SK-N-SH (cell line): ENCODE data around the gene SCYGR5. TPM values are rescaled to one million over a fixed set of nuclear protein-coding genes. Genes with fewer than 3 reads are reported as not detected.

Source experiments
- CTCF ChIA-PET: fragments of 300-600, 350-600 bp; formaldehyde crosslinking; extraction: SDS; loops from one replicate; lab custom pipeline; 2021; lab: Yijun Ruan, JAX
- POLR2A ChIA-PET: fragments of 350-600 bp; sonication (Branson Sonifier 250); formaldehyde crosslinking; extraction: SDS; loops from one replicate; lab custom pipeline; 2020; ENCODE audit warnings: antibody characterized with exemption, inconsistent platforms; lab: Yijun Ruan, JAX
- DNase-seq: peaks from one replicate; pipeline ENCODE4 v3.0.0; 2012
- H2AFZ ChIP-seq: fragments of 200-600 bp; sonication (generic); 2 replicates; pipeline ENCODE4 v1.8.1; 2016; ENCODE audit warnings: antibody characterized with exemption, mild to moderate bottlenecking, low read depth
- H3F3A ChIP-seq: fragments of 200-600 bp; sonication (generic); replicated peaks from 2 replicates; pipeline ENCODE3; 2016; ENCODE audit warnings: antibody characterized with exemption, mild to moderate bottlenecking; ENCODE audit not compliant: insufficient read depth
- H3K27ac ChIP-seq, 2 experiments: fragments of 200-500 bp in 1 of 2; fragments of 200-600 bp in 1 of 2; sonication (Bioruptor generic) in 1 of 2; sonication (generic), shearing (Covaris generic) in 1 of 2; 2 replicates each; pipeline versions ENCODE4 v1.5.1 to v1.6.1; 2014 to 2016; ENCODE audit warnings: low read depth in 2 of 2, inconsistent platforms in 1 of 2, low read length in 1 of 2, mild to moderate bottlenecking in 1 of 2, mixed read lengths in 1 of 2
- H3K27me3 ChIP-seq: fragments of 200-600 bp; sonication (generic), shearing (Covaris generic); 2 replicates; pipeline ENCODE4 v1.6.1; 2016; ENCODE audit warnings: mixed run types; ENCODE audit not compliant: insufficient read depth
- H3K36me3 ChIP-seq, 2 experiments: fragments of 200-500 bp in 1 of 2; fragments of 200-600 bp in 1 of 2; sonication (Bioruptor generic) in 1 of 2; sonication (generic) in 1 of 2; replicated peaks in 1 of 2; 2 replicates each; pipeline versions ENCODE3 to v1.5.1; 2014 to 2016; ENCODE audit warnings: low read length in 1 of 2, mild to moderate bottlenecking in 1 of 2; ENCODE audit not compliant: insufficient read depth in 2 of 2, control insufficient read depth in 1 of 2
- H3K4me1 ChIP-seq, 2 experiments: fragments of 200-500 bp in 1 of 2; fragments of 200-600 bp in 1 of 2; sonication (Bioruptor generic) in 1 of 2; sonication (generic), shearing (Covaris generic) in 1 of 2; 2 replicates each; pipeline versions ENCODE4 v1.5.1 to v1.6.1; 2014 to 2016; ENCODE audit warnings: low read depth in 1 of 2, low read length in 1 of 2, mixed run types in 1 of 2; ENCODE audit not compliant: insufficient read depth in 2 of 2, control insufficient read depth in 1 of 2
- H3K4me2 ChIP-seq: fragments of 200-600 bp; sonication (generic), shearing (Covaris generic); 2 replicates; pipeline ENCODE4 v1.6.1; 2017; ENCODE audit warnings: mixed run types
- H3K4me3 ChIP-seq, 2 experiments: fragments of 200-500 bp in 1 of 2; fragments of 200-600 bp in 1 of 2; sonication (Bioruptor generic) in 1 of 2; sonication (generic), shearing (Covaris generic) in 1 of 2; 2 replicates each; pipeline versions ENCODE4 v1.5.1 to v1.8.1; 2014 to 2016; ENCODE audit warnings: low read depth in 2 of 2, inconsistent platforms in 1 of 2, low read length in 1 of 2, mild to moderate bottlenecking in 1 of 2, mixed read lengths in 1 of 2, moderate library complexity in 1 of 2
- H3K79me2 ChIP-seq: fragments of 200-600 bp; sonication (generic); 2 replicates; pipeline ENCODE4 v1.8.1; 2017; ENCODE audit warnings: mild to moderate bottlenecking; ENCODE audit not compliant: insufficient read depth
- H3K9ac ChIP-seq: fragments of 200-600 bp; sonication (generic); 2 replicates; pipeline ENCODE4 v1.6.1; 2017; ENCODE audit warnings: mixed run types
- H3K9me2 ChIP-seq: fragments of 200-600 bp; sonication (generic); 2 replicates; pipeline ENCODE4 v1.6.1; 2017; ENCODE audit warnings: mixed run types
- H3K9me3 ChIP-seq: fragments of 200-600 bp; sonication (generic); 2 replicates; pipeline ENCODE4 v1.6.1; 2017; ENCODE audit warnings: mixed run types, mild to moderate bottlenecking, moderate library complexity
- H4K20me1 ChIP-seq: fragments of 200-600 bp; sonication (generic); 2 replicates; pipeline ENCODE4 v1.6.1; 2017; ENCODE audit warnings: mild to moderate bottlenecking, mixed run types; ENCODE audit not compliant: insufficient read depth
- CHD2 ChIP-seq: fragments of 150-350 bp; IDR thresholded peaks from 2 replicates; pipeline ENCODE4 v1.6.1; 2018; ENCODE audit warnings: low read length; ENCODE audit not compliant: partially characterized antibody
- EP300 ChIP-seq, 2 experiments: IDR thresholded peaks; 2 replicates each; pipeline versions ENCODE4 v1.4.0 to v1.6.1; 2012; ENCODE audit warnings: borderline replicate concordance in 1 of 2, low read depth in 1 of 2, low read length in 1 of 2
- FOXJ3 ChIP-seq: sonication (generic); formaldehyde crosslinking; IDR thresholded peaks from 2 replicates; pipeline ENCODE4 v1.5.1; 2020; ENCODE audit warnings: mild to moderate bottlenecking, missing genetic modification reagents
- FOXM1 ChIP-seq: IDR thresholded peaks from 2 replicates; pipeline ENCODE4 v1.4.0; 2012; ENCODE audit warnings: low read depth, mild to moderate bottlenecking
- GATA2 ChIP-seq: sonication (generic); formaldehyde crosslinking; IDR thresholded peaks from 2 replicates; pipeline ENCODE4 v1.5.0; 2020; ENCODE audit warnings: mild to moderate bottlenecking, missing genetic modification reagents
- JUND ChIP-seq: IDR thresholded peaks from 2 replicates; pipeline ENCODE4 v1.4.0; 2012
- NFIC ChIP-seq: IDR thresholded peaks from 2 replicates; pipeline ENCODE4 v1.4.0; 2012; ENCODE audit warnings: borderline replicate concordance
- POLR2AphosphoS5 ChIP-seq: IDR thresholded peaks from 2 replicates; pipeline ENCODE4 v1.6.1; 2012; ENCODE audit warnings: low read depth, low read length
- RAD21 ChIP-seq: IDR thresholded peaks from 2 replicates; pipeline ENCODE4 v1.6.1; 2012; ENCODE audit warnings: mild to moderate bottlenecking, low read length
- RCOR1 ChIP-seq: fragments of 150-350 bp; IDR thresholded peaks from 2 replicates; pipeline ENCODE4 v1.6.1; 2017; ENCODE audit warnings: antibody characterized with exemption, low read length
- RFX5 ChIP-seq: IDR thresholded peaks from 2 replicates; pipeline ENCODE4 v1.6.1; 2012; ENCODE audit warnings: mild to moderate bottlenecking, improper control_type of control experiment, low read length
- SIN3A ChIP-seq: IDR thresholded peaks from 2 replicates; pipeline ENCODE4 v1.6.1; 2012; ENCODE audit warnings: low read depth, mild to moderate bottlenecking, low read length, moderate library complexity, borderline replicate concordance
- SMC3 ChIP-seq: IDR thresholded peaks from 2 replicates; pipeline ENCODE4 v1.6.1; 2012; ENCODE audit warnings: low read depth, low read length, improper control_type of control experiment
- TCF12 ChIP-seq: IDR thresholded peaks from 2 replicates; pipeline ENCODE4 v1.4.0; 2012
- TEAD4 ChIP-seq: IDR thresholded peaks from 2 replicates; pipeline ENCODE4 v1.4.0; 2012; ENCODE audit warnings: mild to moderate bottlenecking, borderline replicate concordance; ENCODE audit not compliant: insufficient read depth
- WGBS: methylation state at CpG from one replicate; pipeline ENCODE4 v1.1.6; 2017; ENCODE audit warnings: low lambda C conversion rate; 5-methylcytosine and 5-hydroxymethylcytosine counted together
- polyA plus RNA-seq, 3 experiments: library from polyadenylated mRNA; depleted of rRNA; stranded (reverse); fragments of >200 nt; gene quantifications; 2 replicates each; pipeline ENCODE4 v1.2.3, GENCODE V29; 2012
- TF ChIP-seq, protein P1 (sequence below): fragments of 150-350 bp; IDR thresholded peaks from 2 replicates; pipeline ENCODE4 v1.6.1; 2016; ENCODE audit warnings: mild to moderate bottlenecking, low read depth, low read length
- TF ChIP-seq, protein P2 (sequence below): IDR thresholded peaks from 2 replicates; pipeline ENCODE4 v1.4.0; 2012; ENCODE audit warnings: low read depth, borderline replicate concordance
- TF ChIP-seq, protein P3 (sequence below): IDR thresholded peaks from 2 replicates; pipeline ENCODE4 v1.4.0; 2012; ENCODE audit warnings: low read depth, borderline replicate concordance
- TF ChIP-seq, protein P4 (sequence below): fragments of 150-350 bp; IDR thresholded peaks from 2 replicates; pipeline ENCODE4 v1.6.1; 2017; ENCODE audit warnings: antibody characterized with exemption, low read length, low read depth, borderline replicate concordance
- TF ChIP-seq, protein P5 (sequence below): IDR thresholded peaks from 2 replicates; pipeline ENCODE4 v1.6.1; 2012; ENCODE audit warnings: mild to moderate bottlenecking, low read depth, low read length, moderate library complexity

The SCYGR5 gene
- polyA plus RNA-seq, 1 of the 3 experiments (the other 2 are of a cell fraction), result not detected

DNA sequence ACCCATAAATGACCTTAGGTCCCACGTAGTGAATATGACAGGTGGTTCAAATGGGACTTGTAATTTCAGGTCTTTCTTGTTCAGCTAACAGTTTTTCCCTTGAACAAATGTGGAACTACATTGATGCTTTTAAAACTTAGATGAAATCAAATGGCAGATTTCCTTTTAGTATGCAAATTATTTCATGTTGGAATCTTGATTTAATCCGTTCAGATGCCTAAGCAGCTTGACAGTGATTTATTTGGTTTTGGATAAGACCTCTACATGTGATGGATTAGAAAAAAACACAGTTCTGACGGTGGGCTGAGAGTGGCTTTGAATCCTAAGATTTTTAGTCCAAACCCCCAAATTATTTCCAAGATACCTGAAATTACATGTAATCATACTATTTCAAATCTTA, 32.4 kb upstream of the SCYGR5 start:
- Histone ChIP-seq H3K9me3 (no peaks in the 10 kb centered on the region), H2AFZ (no peak overlapping the region), H3K9me2 (no peaks in the 10 kb centered on the region), H3K79me2 (no peaks in the 10 kb centered on the region), H3K4me2 (no peak overlapping the region), H3K4me1 (peaks cover 0 to 5% of the 10 kb centered on the region in 2 experiments; a peak in 1 of 4 replicates), H3K27me3 (no peaks in the 10 kb centered on the region), H4K20me1 (no peaks in the 10 kb centered on the region), H3K36me3 (no peaks in the 10 kb centered on the region), H3K4me3 (no peak overlapping the region), H3K27ac (no peak overlapping the region), H3F3A (no peaks in the 10 kb centered on the region), H3K9ac (no peak overlapping the region)
- WGBS, result 64% methylated on average over 3 of the region's 3 CpGs
- ChIA-PET CTCF (interaction anchor here (0.9 kb wide), 1 partner anchor 132 kb away, joined by 3 read pairs; no protein-coding TSS in a partner anchor), POLR2A (no interaction called here)
- DNase-seq, result no peak
- TF ChIP-seq RCOR1, result no peak
- TF ChIP-seq TEAD4, result no peak
- TF ChIP-seq POLR2AphosphoS5, result no peak
- TF ChIP-seq CHD2, result no peak
- no peak for TF ChIP-seq JUND
- TF ChIP-seq GATA2 (CRISPR knock-in tag), result no peak
- TF ChIP-seq, protein P1, sequence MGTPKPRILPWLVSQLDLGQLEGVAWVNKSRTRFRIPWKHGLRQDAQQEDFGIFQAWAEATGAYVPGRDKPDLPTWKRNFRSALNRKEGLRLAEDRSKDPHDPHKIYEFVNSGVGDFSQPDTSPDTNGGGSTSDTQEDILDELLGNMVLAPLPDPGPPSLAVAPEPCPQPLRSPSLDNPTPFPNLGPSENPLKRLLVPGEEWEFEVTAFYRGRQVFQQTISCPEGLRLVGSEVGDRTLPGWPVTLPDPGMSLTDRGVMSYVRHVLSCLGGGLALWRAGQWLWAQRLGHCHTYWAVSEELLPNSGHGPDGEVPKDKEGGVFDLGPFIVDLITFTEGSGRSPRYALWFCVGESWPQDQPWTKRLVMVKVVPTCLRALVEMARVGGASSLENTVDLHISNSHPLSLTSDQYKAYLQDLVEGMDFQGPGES, result no peak
- TF ChIP-seq, protein P2, sequence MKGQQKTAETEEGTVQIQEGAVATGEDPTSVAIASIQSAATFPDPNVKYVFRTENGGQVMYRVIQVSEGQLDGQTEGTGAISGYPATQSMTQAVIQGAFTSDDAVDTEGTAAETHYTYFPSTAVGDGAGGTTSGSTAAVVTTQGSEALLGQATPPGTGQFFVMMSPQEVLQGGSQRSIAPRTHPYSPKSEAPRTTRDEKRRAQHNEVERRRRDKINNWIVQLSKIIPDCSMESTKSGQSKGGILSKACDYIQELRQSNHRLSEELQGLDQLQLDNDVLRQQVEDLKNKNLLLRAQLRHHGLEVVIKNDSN, result no peak
- no peak for TF ChIP-seq SIN3A
- no peak for TF ChIP-seq EP300 (IDR thresholded peaks at IDR 0.05; ENCODE audit: borderline replicate concordance in 1 of 2, low read depth in 1 of 2, low read length in 1 of 2)
- TF ChIP-seq NFIC, result no peak
- TF ChIP-seq TCF12, result no peak
- no peak for TF ChIP-seq RAD21
- TF ChIP-seq FOXM1, result no peak
- no peak for TF ChIP-seq SMC3
- TF ChIP-seq, protein P3, sequence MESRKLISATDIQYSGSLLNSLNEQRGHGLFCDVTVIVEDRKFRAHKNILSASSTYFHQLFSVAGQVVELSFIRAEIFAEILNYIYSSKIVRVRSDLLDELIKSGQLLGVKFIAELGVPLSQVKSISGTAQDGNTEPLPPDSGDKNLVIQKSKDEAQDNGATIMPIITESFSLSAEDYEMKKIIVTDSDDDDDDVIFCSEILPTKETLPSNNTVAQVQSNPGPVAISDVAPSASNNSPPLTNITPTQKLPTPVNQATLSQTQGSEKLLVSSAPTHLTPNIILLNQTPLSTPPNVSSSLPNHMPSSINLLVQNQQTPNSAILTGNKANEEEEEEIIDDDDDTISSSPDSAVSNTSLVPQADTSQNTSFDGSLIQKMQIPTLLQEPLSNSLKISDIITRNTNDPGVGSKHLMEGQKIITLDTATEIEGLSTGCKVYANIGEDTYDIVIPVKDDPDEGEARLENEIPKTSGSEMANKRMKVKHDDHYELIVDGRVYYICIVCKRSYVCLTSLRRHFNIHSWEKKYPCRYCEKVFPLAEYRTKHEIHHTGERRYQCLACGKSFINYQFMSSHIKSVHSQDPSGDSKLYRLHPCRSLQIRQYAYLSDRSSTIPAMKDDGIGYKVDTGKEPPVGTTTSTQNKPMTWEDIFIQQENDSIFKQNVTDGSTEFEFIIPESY, result no peak
- no peak for TF ChIP-seq RFX5
- TF ChIP-seq, protein P4, sequence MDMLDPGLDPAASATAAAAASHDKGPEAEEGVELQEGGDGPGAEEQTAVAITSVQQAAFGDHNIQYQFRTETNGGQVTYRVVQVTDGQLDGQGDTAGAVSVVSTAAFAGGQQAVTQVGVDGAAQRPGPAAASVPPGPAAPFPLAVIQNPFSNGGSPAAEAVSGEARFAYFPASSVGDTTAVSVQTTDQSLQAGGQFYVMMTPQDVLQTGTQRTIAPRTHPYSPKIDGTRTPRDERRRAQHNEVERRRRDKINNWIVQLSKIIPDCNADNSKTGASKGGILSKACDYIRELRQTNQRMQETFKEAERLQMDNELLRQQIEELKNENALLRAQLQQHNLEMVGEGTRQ, result no peak
- TF ChIP-seq, protein P5, sequence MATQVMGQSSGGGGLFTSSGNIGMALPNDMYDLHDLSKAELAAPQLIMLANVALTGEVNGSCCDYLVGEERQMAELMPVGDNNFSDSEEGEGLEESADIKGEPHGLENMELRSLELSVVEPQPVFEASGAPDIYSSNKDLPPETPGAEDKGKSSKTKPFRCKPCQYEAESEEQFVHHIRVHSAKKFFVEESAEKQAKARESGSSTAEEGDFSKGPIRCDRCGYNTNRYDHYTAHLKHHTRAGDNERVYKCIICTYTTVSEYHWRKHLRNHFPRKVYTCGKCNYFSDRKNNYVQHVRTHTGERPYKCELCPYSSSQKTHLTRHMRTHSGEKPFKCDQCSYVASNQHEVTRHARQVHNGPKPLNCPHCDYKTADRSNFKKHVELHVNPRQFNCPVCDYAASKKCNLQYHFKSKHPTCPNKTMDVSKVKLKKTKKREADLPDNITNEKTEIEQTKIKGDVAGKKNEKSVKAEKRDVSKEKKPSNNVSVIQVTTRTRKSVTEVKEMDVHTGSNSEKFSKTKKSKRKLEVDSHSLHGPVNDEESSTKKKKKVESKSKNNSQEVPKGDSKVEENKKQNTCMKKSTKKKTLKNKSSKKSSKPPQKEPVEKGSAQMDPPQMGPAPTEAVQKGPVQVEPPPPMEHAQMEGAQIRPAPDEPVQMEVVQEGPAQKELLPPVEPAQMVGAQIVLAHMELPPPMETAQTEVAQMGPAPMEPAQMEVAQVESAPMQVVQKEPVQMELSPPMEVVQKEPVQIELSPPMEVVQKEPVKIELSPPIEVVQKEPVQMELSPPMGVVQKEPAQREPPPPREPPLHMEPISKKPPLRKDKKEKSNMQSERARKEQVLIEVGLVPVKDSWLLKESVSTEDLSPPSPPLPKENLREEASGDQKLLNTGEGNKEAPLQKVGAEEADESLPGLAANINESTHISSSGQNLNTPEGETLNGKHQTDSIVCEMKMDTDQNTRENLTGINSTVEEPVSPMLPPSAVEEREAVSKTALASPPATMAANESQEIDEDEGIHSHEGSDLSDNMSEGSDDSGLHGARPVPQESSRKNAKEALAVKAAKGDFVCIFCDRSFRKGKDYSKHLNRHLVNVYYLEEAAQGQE, result no peak
- no peak for TF ChIP-seq FOXJ3 (CRISPR knock-in tag)
